HepG2 (cell line): ENCODE measurements around the gene IL1A. TPM values are rescaled to one million over a fixed set of nuclear protein-coding genes. Genes with fewer than 3 reads are reported as not detected.
A peak's percentile ranks its signal among the peaks of the same experiment; 100 is the strongest.

Experiments
- CHD4 ChIP-seq: fragments of 200-600 bp; sonication (generic); IDR thresholded peaks from 2 replicates; pipeline ENCODE4 v1.7.0; 2017; ENCODE audit warnings: mild to moderate bottlenecking, low read length, borderline replicate concordance
- GATAD2A ChIP-seq: IDR thresholded peaks from 2 replicates; pipeline ENCODE4 v1.6.1; 2016
- IRF2 ChIP-seq: IDR thresholded peaks from 2 replicates; pipeline ENCODE4 v1.6.1; 2018; ENCODE audit warnings: missing genetic modification reagents, missing compliant biosample characterization
- LCORL ChIP-seq, 2 experiments: fragments of 450-650 bp in 1 of 2; sonication (generic) in 1 of 2; formaldehyde crosslinking in 1 of 2; IDR thresholded peaks; 2 replicates each; pipeline versions ENCODE4 v1.5.0 to v1.6.1; 2017 to 2020; ENCODE audit warnings: antibody characterized with exemption in 1 of 2, missing genetic modification reagents in 1 of 2
- POGZ ChIP-seq: sonication (generic); formaldehyde crosslinking; IDR thresholded peaks from 2 replicates; pipeline ENCODE4 v1.4.0; 2020; ENCODE audit warnings: mild to moderate bottlenecking, missing genetic modification reagents
- SOX5 ChIP-seq: IDR thresholded peaks from 2 replicates; pipeline ENCODE4 v1.6.1; 2016; ENCODE audit warnings: borderline replicate concordance
- SOX6 ChIP-seq, 2 experiments: fragments of 450-650 bp in 1 of 2; sonication (generic) in 1 of 2; formaldehyde crosslinking in 1 of 2; IDR thresholded peaks; 2 replicates each; pipeline versions ENCODE4 v1.4.0 to v1.6.1; 2017 to 2020; ENCODE audit warnings: antibody characterized with exemption in 1 of 2, mild to moderate bottlenecking in 1 of 2, missing genetic modification reagents in 1 of 2
- STAG1 ChIP-seq: sonication (generic); formaldehyde crosslinking; IDR thresholded peaks from 2 replicates; pipeline ENCODE4 v1.4.0; 2020; ENCODE audit warnings: missing genetic modification reagents
- ZNF20 ChIP-seq: sonication (generic); formaldehyde crosslinking; IDR thresholded peaks from 2 replicates; pipeline ENCODE4 v1.4.0; 2020; ENCODE audit warnings: mild to moderate bottlenecking, moderate library complexity, missing genetic modification reagents
- ZNF296 ChIP-seq: sonication (generic); formaldehyde crosslinking; conservative IDR thresholded peaks from 2 replicates; pipeline ENCODE4 v1.5.0; 2020; ENCODE audit warnings: mild to moderate bottlenecking, missing genetic modification reagents
- ZNF629 ChIP-seq: sonication (generic); formaldehyde crosslinking; conservative IDR thresholded peaks from 2 replicates; pipeline ENCODE4 v1.5.0; 2020; ENCODE audit warnings: missing genetic modification reagents
- polyA plus RNA-seq, 8 experiments: library from polyadenylated mRNA; depleted of rRNA in 3 of 8; stranded (reverse) in 7 of 8; unstranded in 1 of 8; fragments of >200 nt; fragmentation: Illumina TruSeq in 4 of 8; extraction: Trizol in 4 of 8; gene quantifications; 2 replicates each; pipeline versions ENCODE4 v1.2.1 to v1.2.3, GENCODE V29; 2011 to 2016; ENCODE audit warnings: low read depth in 4 of 8, missing spikeins in 1 of 8, mixed read lengths in 1 of 8; ENCODE audit not compliant: insufficient read depth in 1 of 8
- total RNA-seq, 5 experiments: library from RNA; depleted of rRNA; stranded (reverse); fragments of >200 nt; fragmentation: Illumina TruSeq; extraction: Trizol; gene quantifications; 2 replicates each; pipeline ENCODE4 v1.2.3, GENCODE V29; 2016; ENCODE audit warnings: low read depth in 1 of 5
- TF ChIP-seq, protein P1 (sequence below): sonication (generic); formaldehyde crosslinking; IDR thresholded peaks from 2 replicates; pipeline ENCODE4 v1.8.1; 2023; ENCODE audit warnings: mild to moderate bottlenecking, moderate library complexity, missing genetic modification reagents
- TF ChIP-seq, protein P2 (sequence below): sonication (generic); formaldehyde crosslinking; IDR thresholded peaks from 2 replicates; pipeline ENCODE4 v1.4.0; 2020; ENCODE audit warnings: missing genetic modification reagents
- TF ChIP-seq, protein P3 (sequence below): sonication (generic); formaldehyde crosslinking; IDR thresholded peaks from 2 replicates; pipeline ENCODE4 v1.4.0; 2020; ENCODE audit warnings: mild to moderate bottlenecking, missing genetic modification reagents
- TF ChIP-seq, protein P4 (sequence below): sonication (generic); formaldehyde crosslinking; IDR thresholded peaks from 2 replicates; pipeline ENCODE4 v1.5.0; 2020; ENCODE audit warnings: missing genetic modification reagents, mild to moderate bottlenecking, borderline replicate concordance
- TF ChIP-seq, protein P5 (sequence below), 2 experiments: sonication (generic) in 1 of 2; formaldehyde crosslinking in 1 of 2; IDR thresholded peaks; 2 replicates each; pipeline versions ENCODE4 v1.4.0 to v1.6.1; 2016 to 2020; ENCODE audit warnings: borderline replicate concordance in 1 of 2, low read depth in 1 of 2, mild to moderate bottlenecking in 1 of 2, missing genetic modification reagents in 1 of 2

Gene IL1A
- total and polyA plus RNA-seq, 2 of the 13 experiments (the other 11 are each of a cell fraction or from before 2014, with no cell fraction given), result not detected

DNA sequence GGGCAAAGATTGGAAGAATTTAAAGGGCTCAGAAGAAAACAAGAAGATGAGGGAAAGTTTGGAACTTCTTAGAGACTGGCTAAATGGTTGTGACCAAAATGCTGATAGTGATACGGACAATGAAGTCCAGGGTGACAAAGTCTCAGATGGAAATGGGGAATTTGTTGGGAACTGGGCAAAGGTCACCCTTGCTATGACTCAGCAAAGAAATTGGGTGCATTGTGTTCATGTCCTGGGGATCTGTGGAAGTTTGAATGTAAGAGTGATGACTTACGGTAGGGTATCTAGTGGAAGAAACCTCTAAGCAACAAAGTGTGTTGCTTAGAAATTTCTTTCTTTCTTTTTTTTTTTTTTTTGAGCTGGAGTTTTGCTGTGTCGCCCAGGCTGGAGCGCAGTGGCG is 6.0 kb upstream of the IL1A start (continued):
- peak; percentile 59 for TF ChIP-seq GATAD2A (CRISPR knock-in tag)
- TF ChIP-seq CHD4, result no peak
- no peak for TF ChIP-seq ZNF296 (CRISPR knock-in tag)
- TF ChIP-seq ZNF629 (CRISPR knock-in tag), result peak; percentile 46
- peak; percentile 60; the same call in 1 of the 2 replicates for TF ChIP-seq SOX5 (CRISPR knock-in tag)
- no peak for TF ChIP-seq STAG1 (CRISPR knock-in tag)
- TF ChIP-seq, protein P1, sequence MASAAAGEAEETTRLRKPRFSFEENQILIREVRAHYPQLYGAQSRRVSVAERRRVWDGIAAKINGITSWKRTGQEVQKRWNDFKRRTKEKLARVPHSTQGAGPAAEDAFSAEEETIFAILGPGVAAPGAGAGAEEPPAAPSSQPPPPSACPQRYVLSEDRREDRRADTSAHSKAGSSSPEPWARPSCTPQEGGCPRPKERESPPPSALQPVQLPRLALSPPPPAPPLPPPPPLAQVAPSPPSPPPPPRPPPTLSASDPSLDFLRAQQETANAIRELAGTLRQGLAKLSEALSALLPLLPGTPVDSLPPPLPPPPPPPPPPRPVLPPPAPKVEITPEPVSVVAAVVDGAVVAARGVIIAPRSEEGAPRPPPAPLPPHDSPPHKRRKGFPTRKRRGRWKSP (CRISPR knock-in tag), result no peak
- TF ChIP-seq, protein P2, sequence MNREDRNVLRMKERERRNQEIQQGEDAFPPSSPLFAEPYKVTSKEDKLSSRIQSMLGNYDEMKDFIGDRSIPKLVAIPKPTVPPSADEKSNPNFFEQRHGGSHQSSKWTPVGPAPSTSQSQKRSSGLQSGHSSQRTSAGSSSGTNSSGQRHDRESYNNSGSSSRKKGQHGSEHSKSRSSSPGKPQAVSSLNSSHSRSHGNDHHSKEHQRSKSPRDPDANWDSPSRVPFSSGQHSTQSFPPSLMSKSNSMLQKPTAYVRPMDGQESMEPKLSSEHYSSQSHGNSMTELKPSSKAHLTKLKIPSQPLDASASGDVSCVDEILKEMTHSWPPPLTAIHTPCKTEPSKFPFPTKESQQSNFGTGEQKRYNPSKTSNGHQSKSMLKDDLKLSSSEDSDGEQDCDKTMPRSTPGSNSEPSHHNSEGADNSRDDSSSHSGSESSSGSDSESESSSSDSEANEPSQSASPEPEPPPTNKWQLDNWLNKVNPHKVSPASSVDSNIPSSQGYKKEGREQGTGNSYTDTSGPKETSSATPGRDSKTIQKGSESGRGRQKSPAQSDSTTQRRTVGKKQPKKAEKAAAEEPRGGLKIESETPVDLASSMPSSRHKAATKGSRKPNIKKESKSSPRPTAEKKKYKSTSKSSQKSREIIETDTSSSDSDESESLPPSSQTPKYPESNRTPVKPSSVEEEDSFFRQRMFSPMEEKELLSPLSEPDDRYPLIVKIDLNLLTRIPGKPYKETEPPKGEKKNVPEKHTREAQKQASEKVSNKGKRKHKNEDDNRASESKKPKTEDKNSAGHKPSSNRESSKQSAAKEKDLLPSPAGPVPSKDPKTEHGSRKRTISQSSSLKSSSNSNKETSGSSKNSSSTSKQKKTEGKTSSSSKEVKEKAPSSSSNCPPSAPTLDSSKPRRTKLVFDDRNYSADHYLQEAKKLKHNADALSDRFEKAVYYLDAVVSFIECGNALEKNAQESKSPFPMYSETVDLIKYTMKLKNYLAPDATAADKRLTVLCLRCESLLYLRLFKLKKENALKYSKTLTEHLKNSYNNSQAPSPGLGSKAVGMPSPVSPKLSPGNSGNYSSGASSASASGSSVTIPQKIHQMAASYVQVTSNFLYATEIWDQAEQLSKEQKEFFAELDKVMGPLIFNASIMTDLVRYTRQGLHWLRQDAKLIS (CRISPR knock-in tag), result no peak
- TF ChIP-seq SOX6 (IDR thresholded peaks at IDR 0.05), result no peak
- TF ChIP-seq SOX6 (CRISPR knock-in tag; IDR thresholded peaks at IDR 0.05), result peak; percentile 54; the same call in 1 of the 2 replicates
- TF ChIP-seq, protein P3, sequence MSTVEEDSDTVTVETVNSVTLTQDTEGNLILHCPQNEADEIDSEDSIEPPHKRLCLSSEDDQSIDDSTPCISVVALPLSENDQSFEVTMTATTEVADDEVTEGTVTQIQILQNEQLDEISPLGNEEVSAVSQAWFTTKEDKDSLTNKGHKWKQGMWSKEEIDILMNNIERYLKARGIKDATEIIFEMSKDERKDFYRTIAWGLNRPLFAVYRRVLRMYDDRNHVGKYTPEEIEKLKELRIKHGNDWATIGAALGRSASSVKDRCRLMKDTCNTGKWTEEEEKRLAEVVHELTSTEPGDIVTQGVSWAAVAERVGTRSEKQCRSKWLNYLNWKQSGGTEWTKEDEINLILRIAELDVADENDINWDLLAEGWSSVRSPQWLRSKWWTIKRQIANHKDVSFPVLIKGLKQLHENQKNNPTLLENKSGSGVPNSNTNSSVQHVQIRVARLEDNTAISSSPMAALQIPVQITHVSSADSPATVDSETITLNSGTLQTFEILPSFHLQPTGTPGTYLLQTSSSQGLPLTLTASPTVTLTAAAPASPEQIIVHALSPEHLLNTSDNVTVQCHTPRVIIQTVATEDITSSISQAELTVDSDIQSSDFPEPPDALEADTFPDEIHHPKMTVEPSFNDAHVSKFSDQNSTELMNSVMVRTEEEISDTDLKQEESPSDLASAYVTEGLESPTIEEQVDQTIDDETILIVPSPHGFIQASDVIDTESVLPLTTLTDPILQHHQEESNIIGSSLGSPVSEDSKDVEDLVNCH (CRISPR knock-in tag), result no peak
- peak; percentile 51; the same call in 1 of the 2 replicates for TF ChIP-seq POGZ
- TF ChIP-seq ZNF20, result no peak
- TF ChIP-seq IRF2 (CRISPR knock-in tag), result no peak
- peak; percentile 66; the same call in 1 of the 2 replicates for TF ChIP-seq LCORL (IDR thresholded peaks at IDR 0.05)
- no peak for TF ChIP-seq LCORL (CRISPR knock-in tag; IDR thresholded peaks at IDR 0.05)
- TF ChIP-seq, protein P4, sequence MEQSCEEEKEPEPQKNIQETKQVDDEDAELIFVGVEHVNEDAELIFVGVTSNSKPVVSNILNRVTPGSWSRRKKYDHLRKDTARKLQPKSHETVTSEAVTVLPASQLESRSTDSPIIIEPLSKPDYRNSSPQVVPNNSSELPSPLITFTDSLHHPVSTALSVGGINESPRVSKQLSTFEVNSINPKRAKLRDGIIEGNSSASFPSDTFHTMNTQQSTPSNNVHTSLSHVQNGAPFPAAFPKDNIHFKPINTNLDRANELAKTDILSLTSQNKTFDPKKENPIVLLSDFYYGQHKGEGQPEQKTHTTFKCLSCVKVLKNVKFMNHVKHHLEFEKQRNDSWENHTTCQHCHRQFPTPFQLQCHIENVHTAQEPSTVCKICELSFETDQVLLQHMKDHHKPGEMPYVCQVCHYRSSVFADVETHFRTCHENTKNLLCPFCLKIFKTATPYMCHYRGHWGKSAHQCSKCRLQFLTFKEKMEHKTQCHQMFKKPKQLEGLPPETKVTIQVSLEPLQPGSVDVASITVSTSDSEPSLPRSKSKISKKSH (CRISPR knock-in tag), result no peak
- TF ChIP-seq, protein P5, sequence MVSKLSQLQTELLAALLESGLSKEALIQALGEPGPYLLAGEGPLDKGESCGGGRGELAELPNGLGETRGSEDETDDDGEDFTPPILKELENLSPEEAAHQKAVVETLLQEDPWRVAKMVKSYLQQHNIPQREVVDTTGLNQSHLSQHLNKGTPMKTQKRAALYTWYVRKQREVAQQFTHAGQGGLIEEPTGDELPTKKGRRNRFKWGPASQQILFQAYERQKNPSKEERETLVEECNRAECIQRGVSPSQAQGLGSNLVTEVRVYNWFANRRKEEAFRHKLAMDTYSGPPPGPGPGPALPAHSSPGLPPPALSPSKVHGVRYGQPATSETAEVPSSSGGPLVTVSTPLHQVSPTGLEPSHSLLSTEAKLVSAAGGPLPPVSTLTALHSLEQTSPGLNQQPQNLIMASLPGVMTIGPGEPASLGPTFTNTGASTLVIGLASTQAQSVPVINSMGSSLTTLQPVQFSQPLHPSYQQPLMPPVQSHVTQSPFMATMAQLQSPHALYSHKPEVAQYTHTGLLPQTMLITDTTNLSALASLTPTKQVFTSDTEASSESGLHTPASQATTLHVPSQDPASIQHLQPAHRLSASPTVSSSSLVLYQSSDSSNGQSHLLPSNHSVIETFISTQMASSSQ (IDR thresholded peaks at IDR 0.05; ENCODE audit: low read depth), result no peak
- TF ChIP-seq, protein P5 (CRISPR knock-in tag; IDR thresholded peaks at IDR 0.05; ENCODE audit: borderline replicate concordance), result no peak
